NCI-H1105 (cell line): ENCODE results near the gene MAMDC4.

ENCODE experiments used
- DNase-seq: peaks from one replicate; lab custom pipeline; 2025; lab: John Stamatoyannopoulos, UW

MAMDC4 gene

GRCh38 chr9:136890661-136891060 is 38.5 kb downstream of the MAMDC4 start:
- DNase-seq, result no peak

GRCh38 chr9:136896027-136896426 is 43.9 kb downstream of the MAMDC4 start:
- no peak for DNase-seq

DNA sequence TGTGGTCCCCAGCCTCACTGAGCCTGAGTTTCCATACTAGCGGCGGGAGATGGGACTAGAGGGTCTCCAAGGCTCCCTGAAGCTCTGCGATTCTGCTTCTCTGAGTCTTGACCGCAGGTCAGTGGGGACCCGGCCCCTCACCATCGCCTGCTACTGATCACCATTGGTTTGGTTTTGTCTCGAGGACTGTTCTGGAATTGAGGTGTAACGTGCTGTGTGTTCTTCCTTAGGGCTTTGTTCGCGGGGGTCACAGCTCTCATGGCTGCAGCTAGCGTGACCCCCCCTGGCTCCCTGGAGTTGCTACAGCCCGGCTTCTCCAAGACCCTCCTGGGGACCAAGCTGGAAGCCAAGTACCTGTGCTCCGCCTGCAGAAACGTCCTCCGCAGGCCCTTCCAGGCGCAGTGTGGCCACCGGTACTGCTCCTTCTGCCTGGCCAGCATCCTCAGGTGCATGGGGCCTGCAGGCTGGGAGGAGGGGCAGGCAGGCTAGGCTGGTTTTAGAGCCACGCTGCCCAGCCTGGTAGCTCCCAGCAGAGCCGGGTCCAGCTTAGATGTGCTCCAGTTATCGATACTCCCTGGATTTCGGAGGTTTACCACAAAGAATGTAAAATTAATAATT is 46.4 kb downstream of the MAMDC4 start:
- DNase-seq, result no peak

DNA sequence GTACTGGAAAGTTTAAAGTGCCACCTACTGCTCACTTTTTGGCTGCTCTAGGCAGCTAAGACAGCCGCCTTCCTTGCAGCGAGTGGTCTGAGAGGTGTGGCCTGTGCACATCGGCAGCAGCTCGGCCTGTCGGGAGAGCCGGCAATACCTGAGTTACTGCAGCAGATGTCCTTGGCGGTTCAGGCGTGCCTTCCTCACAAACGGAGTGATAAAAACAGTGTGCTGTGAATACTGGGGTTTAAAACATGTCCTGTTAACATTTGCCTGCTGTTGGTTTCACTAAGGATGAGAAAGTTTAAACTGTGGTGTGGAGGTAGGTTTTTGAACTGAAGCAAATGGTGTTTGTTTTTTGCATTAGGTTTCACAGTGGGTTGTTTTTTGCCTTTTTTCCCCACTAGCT is 47.0 kb downstream of the MAMDC4 start:
- no peak for DNase-seq

DNA sequence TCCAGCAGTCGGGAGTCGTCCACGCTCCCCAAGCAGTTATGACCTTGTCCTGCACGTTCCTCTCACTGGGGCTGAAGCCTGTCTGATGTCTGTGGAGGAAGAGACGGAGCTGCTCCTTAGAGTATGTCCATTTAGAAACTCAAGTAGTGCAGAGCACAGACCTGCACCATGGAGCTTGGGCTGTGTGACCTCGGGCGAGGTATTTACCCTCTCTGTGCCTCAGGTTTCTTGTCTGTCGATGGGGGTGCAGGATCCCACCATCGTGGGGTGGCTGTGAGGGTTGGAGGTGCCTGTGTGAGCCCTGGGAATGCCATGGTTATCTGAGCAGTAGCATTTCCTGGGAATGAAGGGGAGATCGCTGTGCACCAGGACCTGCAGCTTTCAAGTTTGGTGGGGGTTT is 48.4 kb downstream of the MAMDC4 start:
- no peak for DNase-seq

GRCh38 chr9:136900988-136901515 is 48.9 kb downstream of the MAMDC4 start:
- no peak for DNase-seq

DNA sequence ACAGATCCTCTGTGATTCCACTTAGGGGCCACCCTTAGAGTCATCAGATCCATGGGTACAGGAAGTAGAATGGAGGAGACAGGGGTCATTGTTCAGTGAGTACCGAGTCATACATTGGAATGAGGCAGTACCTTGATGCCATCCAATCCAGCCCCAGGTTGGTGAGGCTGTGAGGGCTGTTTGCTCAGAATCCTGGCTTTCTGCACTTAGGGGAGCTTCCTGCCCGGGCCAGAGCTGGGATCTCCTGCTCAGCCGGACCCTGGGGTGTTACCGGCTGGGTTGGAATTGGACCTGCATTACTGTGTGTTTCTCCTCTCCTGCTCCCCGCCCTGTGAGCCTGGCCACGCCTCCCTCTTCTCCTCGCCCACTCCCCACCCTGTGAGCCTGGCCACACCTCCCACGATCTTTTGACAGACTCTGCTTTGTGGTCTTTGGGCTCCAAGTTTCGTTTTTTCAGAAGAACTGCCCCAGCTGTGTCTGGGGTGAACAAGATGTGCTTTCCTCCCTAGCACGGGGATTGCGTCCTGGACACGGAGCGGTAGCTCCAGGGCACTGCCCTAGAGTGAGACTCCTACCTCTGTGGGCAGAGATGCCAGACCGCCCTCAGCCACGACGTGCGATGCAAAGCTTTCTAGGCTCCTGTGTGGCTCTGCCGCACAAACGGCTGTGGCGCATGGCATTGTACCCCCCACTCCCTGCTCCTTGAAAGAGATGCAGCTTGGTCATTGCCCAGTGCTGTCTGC is 49.5 kb downstream of the MAMDC4 start:
- no peak for DNase-seq

DNA sequence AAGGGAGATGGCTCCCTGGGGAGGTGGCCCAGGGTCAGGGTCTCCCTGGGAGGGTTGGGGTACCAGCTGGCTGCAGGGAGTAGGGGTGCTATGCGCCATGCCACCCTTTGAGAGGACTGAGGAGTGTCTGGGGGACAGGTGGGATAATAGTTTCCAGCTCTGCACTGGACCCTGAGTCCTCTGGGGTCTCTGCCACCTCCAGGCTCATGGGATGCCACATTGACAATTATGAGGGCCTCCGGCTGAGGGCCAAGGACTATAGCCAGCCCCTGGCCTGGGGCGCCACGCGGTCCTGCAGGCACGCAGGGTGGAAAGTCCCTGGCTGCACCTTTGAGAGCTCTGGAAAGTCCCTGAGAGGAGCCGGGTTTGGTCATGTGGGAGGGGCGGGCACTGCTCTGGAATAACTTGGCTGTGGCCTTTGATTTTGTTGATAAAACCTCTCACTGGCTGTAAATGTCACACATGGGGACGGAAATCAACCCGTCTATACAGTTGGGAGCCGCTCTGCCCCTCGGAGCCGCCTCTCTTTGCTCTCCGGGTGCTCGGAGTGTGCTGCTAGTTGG is 50.2 kb downstream of the MAMDC4 start:
- no peak for DNase-seq

- no peak for DNase-seq
Observed at GRCh38 chr9:136903041-136903554, 51.0 kb downstream of the MAMDC4 start.

DNA sequence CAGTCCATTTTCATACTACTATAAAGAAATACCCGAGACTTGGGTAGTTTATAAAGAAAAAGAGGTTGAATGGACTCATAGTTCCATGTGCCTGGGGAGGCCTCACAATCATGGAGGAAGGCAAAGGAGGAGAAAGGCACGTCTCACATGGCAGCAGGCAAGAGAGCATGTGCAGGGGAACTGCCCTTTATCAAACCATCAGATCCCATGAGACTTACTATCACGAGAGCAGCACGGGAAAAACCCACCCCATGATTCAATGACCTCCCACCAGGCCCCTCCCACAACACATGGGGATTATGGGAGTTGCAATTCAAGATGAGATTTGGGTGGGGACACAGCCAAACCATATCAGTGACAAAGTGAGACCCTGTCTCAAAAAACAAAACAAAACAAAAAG is 54.1 kb downstream of the MAMDC4 start:
- no peak for DNase-seq

- DNase-seq, result no peak
Observed at GRCh38 chr9:136907011-136907914, 55.1 kb downstream of the MAMDC4 start.
